Loucy (cell line): ENCODE results near the gene QRICH1.

ENCODE experiments used
- EZH2phosphoT487 ChIP-seq: fragments of 200-600 bp; IDR thresholded peaks from 2 replicates; pipeline ENCODE4 v1.6.1; 2018; ENCODE audit warnings: antibody characterized with exemption, mild to moderate bottlenecking, moderate library complexity, borderline replicate concordance
- TF ChIP-seq, protein P1 (sequence below): fragments of 200-600 bp; sonication (generic); conservative IDR thresholded peaks from 2 replicates; pipeline ENCODE4 v1.5.1; 2014; ENCODE audit warnings: mild to moderate bottlenecking, antibody characterized with exemption, low read length

DNA sequence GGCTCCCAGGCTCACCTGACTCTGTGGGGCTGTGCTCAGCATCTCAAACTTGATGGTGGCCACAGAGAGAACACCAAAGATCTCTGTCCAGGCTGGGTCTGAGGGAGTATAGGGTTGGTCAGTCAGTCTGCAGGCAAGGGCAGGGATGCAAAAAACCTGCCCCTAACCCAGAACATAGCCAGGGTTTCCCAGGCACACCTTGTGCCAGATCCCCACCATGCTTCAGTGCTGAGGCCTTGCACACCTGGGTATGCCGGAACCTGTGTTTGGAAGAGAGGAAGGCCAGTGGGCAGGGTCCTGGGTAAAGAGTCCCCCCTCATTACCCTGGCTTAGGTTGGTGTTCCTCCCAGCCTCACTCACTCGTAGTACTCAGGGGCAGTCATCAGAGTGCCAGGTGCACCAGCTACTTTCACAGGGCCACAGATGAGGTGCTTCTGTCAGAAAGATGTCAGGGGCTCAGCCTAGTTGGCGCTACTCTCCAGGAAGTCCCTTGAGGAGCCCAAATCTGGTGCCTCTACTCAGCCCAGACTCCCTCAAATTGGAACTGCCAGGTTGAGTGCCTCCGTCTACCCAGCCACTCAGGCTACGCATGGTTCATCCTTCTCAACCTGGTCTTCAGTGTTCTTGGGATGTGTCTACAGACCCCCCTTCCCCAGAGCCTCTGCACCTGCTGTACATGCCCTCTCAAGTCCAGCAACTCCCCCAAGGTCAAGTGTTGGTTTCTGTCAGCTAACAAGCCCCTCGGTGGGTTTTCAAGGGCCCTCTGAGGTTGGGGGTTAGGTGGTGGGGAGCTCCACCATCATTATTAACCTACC is 77.2 kb downstream of the QRICH1 start:
- TF ChIP-seq, protein P1, sequence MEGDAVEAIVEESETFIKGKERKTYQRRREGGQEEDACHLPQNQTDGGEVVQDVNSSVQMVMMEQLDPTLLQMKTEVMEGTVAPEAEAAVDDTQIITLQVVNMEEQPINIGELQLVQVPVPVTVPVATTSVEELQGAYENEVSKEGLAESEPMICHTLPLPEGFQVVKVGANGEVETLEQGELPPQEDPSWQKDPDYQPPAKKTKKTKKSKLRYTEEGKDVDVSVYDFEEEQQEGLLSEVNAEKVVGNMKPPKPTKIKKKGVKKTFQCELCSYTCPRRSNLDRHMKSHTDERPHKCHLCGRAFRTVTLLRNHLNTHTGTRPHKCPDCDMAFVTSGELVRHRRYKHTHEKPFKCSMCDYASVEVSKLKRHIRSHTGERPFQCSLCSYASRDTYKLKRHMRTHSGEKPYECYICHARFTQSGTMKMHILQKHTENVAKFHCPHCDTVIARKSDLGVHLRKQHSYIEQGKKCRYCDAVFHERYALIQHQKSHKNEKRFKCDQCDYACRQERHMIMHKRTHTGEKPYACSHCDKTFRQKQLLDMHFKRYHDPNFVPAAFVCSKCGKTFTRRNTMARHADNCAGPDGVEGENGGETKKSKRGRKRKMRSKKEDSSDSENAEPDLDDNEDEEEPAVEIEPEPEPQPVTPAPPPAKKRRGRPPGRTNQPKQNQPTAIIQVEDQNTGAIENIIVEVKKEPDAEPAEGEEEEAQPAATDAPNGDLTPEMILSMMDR, result no peak
- TF ChIP-seq EZH2phosphoT487, result no peak
